ENCODE measurements around the gene RIN1. TPM values are rescaled to one million over a fixed set of nuclear protein-coding genes. Genes with fewer than 3 reads are reported as not detected.

Gene RIN1
- total RNA-seq, 1 donor from 2014 or later: 3.8 TPM

- Histone ChIP-seq H3K27me3 (ENCODE audit: control insufficient read depth, insufficient read depth, low read length) (peaks cover 2% of the 10 kb centered on the region), H3K4me3 (ENCODE audit: low read depth, low read length) (no peak overlapping the region), H3K36me3 (ENCODE audit: control insufficient read depth, insufficient read depth, low read length) (no peaks in the 10 kb centered on the region)
- DNase-seq (ENCODE audit: low read depth): no peak
- TF ChIP-seq CTCF (IDR thresholded peaks at IDR 0.05; ENCODE audit: insufficient read depth, low read length, poor library complexity, severe bottlenecking): no peak
These were observed 18.9 kb downstream of the RIN1 start for GRCh38 chr11:66317322-66317722.

DNA sequence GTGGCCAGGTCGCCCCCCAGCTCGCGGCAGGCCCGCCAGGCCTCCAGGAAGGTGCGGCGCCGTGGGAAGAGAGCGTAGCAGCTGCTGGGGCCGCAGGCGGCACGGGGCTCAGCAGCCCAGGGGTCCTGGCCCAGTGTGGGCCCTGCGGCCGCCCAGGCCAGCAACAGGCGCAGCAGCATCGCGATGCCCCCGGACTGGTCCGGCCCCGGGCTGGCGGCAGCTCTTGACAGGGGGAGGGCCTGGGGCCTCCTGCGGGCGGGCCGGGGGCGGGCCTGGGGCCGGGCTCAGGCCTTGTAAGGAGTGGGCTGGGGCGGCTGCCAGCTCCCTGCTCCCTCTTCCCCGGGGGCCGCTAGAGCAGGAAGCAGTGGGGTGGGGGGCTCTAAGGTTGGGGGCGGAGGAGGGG, 19.4 kb downstream of the RIN1 start, which contains the start of gene CD248:
CD248 (minus strand) TSS at position 196 of the 403 bp plus-strand sequence; CDS start at position 179, 17 bp downstream.
- H3K27me3 ChIP-seq (ENCODE audit: control insufficient read depth, insufficient read depth, low read length): peaks cover 2% of the 10 kb centered on the region
- TF ChIP-seq CTCF (IDR thresholded peaks at IDR 0.05; ENCODE audit: insufficient read depth, low read length, poor library complexity, severe bottlenecking): no peak
- H3K4me3 ChIP-seq (ENCODE audit: low read depth, low read length): no peak within 1 kb of the TSS
- DNase-seq (ENCODE audit: low read depth): no peak
- H3K36me3 ChIP-seq (ENCODE audit: control insufficient read depth, insufficient read depth, low read length): no peaks in the 10 kb centered on the region

DNA sequence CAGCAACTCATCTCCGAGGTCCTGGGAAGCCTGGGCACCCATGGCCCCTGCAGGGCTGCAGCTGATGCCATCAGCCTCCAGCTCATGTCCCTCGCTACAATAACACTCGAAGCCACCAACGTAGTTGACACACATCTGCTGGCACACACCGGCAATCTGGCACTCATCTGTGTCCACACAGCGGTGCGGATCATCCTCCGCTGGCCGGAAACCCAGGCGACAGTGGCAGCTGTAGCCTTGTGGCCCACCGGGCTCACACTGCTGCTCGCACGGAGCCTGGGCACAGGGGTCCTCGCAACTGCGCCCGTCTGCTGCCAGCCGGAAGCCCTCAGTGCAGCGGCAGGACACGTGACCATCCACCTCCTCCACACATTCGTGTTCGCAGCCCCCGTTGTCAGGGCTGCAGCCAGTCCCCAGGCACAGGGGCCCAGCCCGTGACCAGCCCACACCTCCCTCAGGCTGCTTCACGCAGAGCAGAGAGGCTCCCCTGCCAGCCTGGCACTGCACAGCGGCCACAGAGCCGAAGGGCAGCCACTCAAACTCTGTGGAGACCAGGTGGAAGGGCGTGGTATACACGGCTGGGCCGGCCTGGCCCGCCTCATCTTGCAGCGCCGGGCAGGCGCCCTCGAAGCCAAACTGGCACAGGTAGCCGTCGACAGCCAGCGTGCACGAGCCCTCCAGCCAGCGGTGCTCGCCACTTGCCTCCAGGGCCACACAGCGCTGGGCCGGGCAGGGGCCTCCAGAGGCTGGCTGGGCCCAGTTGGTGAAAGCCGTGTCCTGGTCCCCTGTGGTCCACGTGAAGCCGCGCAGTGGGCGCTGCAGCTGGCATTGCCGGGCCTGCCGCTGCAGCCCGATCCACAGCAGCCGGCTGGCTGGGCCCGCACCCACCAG, 20.1 kb downstream of the RIN1 start:
- Histone ChIP-seq H3K36me3 (ENCODE audit: control insufficient read depth, insufficient read depth, low read length) (no peaks in the 10 kb centered on the region), H3K4me3 (ENCODE audit: low read depth, low read length) (no peak overlapping the region), H3K27me3 (ENCODE audit: control insufficient read depth, insufficient read depth, low read length) (peaks cover 2% of the 10 kb centered on the region)
- no peak for DNase-seq (ENCODE audit: low read depth)
- TF ChIP-seq CTCF (IDR thresholded peaks at IDR 0.05; ENCODE audit: insufficient read depth, low read length, poor library complexity, severe bottlenecking): no peak

DNA sequence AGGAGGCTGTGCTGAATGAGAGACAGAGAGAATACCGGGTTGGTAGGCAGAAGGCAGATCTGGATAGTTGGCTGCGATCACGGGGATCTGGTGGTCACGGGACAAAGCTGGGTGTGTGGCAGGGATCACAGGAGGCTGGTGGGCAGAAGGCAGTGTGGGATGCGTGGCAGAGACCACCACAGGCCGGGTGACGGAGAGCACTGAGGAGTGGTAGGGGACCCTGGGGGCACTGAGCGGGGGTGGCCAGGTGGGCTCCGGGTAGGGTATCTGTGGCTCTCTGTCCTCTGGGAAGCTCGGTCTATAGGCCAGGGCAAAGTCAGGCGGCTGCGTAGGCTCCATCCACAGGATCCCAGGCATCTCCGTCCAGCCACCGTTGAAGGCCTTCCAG, 20.7 kb downstream of the RIN1 start:
- no peaks in the 10 kb centered on the region for H3K36me3 ChIP-seq (ENCODE audit: control insufficient read depth, insufficient read depth, low read length)
- peaks cover 2% of the 10 kb centered on the region for H3K27me3 ChIP-seq (ENCODE audit: control insufficient read depth, insufficient read depth, low read length)
- no peak overlapping the region for H3K4me3 ChIP-seq (ENCODE audit: low read depth, low read length)
- no peak for DNase-seq (ENCODE audit: low read depth)
- no peak for TF ChIP-seq CTCF (IDR thresholded peaks at IDR 0.05; ENCODE audit: insufficient read depth, low read length, poor library complexity, severe bottlenecking)

GRCh38 chr11:66314561-66315497, 21.4 kb downstream of the RIN1 start:
- no peak overlapping the region for H3K4me3 ChIP-seq (ENCODE audit: low read depth, low read length)
- TF ChIP-seq CTCF (IDR thresholded peaks at IDR 0.05; ENCODE audit: insufficient read depth, low read length, poor library complexity, severe bottlenecking): no peak
- no peaks in the 10 kb centered on the region for H3K36me3 ChIP-seq (ENCODE audit: control insufficient read depth, insufficient read depth, low read length)
- DNase-seq (ENCODE audit: low read depth): no peak
- H3K27me3 ChIP-seq (ENCODE audit: control insufficient read depth, insufficient read depth, low read length): peaks cover 2% of the 10 kb centered on the region
